Sigmoid colon (tissue), 7 donors: ENCODE data around the gene GAST. TPM values are rescaled to one million over a fixed set of nuclear protein-coding genes. Genes with fewer than 3 reads are reported as not detected.

ENCODE experiments used
- DNase-seq: peaks from one replicate; pipeline ENCODE4 v3.0.0-alpha.2; 2019
- H3K27ac ChIP-seq, 4 donors: fragments of 200-600 bp; sonication (generic); one replicate each; pipeline ENCODE4 v1.5.1; 2016 to 2019; ENCODE audit warnings: mild to moderate bottlenecking in 1 of 4
- H3K27me3 ChIP-seq, 3 donors: fragments of 200-600 bp; sonication (generic); one replicate each; pipeline ENCODE4 v1.5.1; 2019; ENCODE audit warnings: mild to moderate bottlenecking in 1 of 3
- H3K36me3 ChIP-seq, 4 donors: fragments of 200-600 bp; sonication (generic); one replicate each; pipeline ENCODE4 v1.5.1; 2016 to 2019
- H3K4me1 ChIP-seq, 4 donors: fragments of 200-600 bp; sonication (generic); one replicate each; pipeline ENCODE4 v1.5.1; 2017 to 2019
- H3K4me3 ChIP-seq, 4 donors: fragments of 200-600 bp; sonication (generic); one replicate each; pipeline ENCODE4 v1.5.1; 2017 to 2019; ENCODE audit warnings: mild to moderate bottlenecking in 2 of 4, moderate library complexity in 1 of 4
- H3K9me3 ChIP-seq, 4 donors: fragments of 200-600 bp in 3 of 4; sonication (generic) in 3 of 4; one replicate each; pipeline versions ENCODE4 v1.5.1 to v1.6.1; 2013 to 2019
- EP300 ChIP-seq, 4 donors: sonication (generic); formaldehyde crosslinking; IDR thresholded peaks; one replicate each; pipeline ENCODE4 v1.6.1; 2017; ENCODE audit warnings: antibody characterized with exemption in 4 of 4
- POLR2A ChIP-seq, 2 donors: fragments of 450-650 bp; IDR thresholded peaks; one replicate each; pipeline ENCODE4 v1.6.1; 2016; ENCODE audit warnings: antibody characterized with exemption in 2 of 2, mild to moderate bottlenecking in 2 of 2, moderate library complexity in 2 of 2
- POLR2AphosphoS5 ChIP-seq, 4 donors: sonication (generic); formaldehyde crosslinking; IDR thresholded peaks; one replicate each; pipeline ENCODE4 v1.6.1; 2017; ENCODE audit warnings: antibody characterized with exemption in 4 of 4
- WGBS, 2 donors: extraction: QIAGEN DNeasy Blood & Tissue Kit; methylation state at CpG; one replicate each; pipeline ENCODE4 v1.1.7; 2013; 5-methylcytosine and 5-hydroxymethylcytosine counted together
- intact Hi-C: fragments of 100-400 bp; cut with DNase I; formaldehyde crosslinking; loops from one replicate; pipeline ENCODE4 v1.15.1; 2023
- polyA plus RNA-seq, 3 donors: library from polyadenylated mRNA; stranded (reverse); fragments of 200-250 nt; gene quantifications; one replicate each; pipeline ENCODE4 v1.2.3, GENCODE V29; 2013
- total RNA-seq, 4 donors: library from RNA; depleted of rRNA; stranded (reverse); fragments of >200 nt; gene quantifications; one replicate each; pipeline ENCODE4 v1.1.0, GENCODE V29; 2016
- TF ChIP-seq, protein P1 (sequence below), 4 experiments: fragments of 450-650 bp in 3 of 4; fragments of 200-600 bp in 1 of 4; IDR thresholded peaks; one replicate each; pipeline ENCODE4 v1.5.1; 2016 to 2019; ENCODE audit warnings: antibody characterized with exemption in 4 of 4, mild to moderate bottlenecking in 3 of 4, moderate library complexity in 2 of 4
- donor health status: healthy with polysubstance abuse.
- donor health status: Bipolar disorder and iron deficiency.
- donor health status: healthy.

The GAST gene
- total and polyA plus RNA-seq, 7 donors = not detected

DNA sequence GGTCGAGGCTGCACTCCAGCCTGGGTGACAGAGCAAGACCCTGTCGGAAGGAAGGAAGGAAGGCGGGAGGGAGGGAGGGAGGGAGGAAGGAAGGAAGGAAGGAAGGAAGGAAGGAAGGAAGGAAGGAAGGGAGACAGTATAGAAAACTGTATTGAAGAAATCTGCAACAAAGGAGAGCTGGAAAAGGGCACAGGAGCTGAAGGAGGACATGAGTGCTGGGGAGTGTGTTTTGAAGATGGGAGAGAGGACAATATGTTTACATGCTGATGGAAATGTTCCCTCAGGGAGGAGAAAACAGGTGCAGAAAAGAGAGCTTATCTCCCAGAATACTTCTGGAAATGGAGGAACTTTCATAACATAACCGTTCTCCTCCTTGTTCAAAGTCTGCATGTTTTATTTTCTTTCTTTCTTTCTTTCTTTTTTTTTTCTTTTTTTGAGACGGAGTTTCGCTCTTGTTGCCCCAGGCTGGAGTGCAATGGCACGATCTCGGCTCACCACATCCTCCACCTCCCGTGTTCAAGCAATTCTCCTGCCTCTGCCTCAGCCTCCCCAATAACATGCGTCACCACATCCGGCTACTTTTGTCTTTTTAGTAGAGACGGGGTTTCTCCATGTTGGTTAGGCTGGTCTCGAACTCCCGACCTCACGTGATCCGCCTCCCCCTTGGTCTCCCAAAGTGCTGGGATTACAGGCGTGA lies 25.0 kb downstream of the GAST start:
- H3K4me1 ChIP-seq = peaks cover 0 to 23% (median 18%) of the 10 kb centered on the region in 4 donors
- H3K36me3 ChIP-seq = no peaks in the 10 kb centered on the region
- peaks cover 22 to 58% (median 48%) of the 10 kb centered on the region in 3 donors for H3K27me3 ChIP-seq
- intact Hi-C loops = loop anchor here (10.0 kb wide), 1 partner anchor 228 kb away; the partner anchor contains the start of gene CNP
- TF ChIP-seq POLR2AphosphoS5 (IDR thresholded peaks at IDR 0.05) = no peak
- TF ChIP-seq, protein P1, sequence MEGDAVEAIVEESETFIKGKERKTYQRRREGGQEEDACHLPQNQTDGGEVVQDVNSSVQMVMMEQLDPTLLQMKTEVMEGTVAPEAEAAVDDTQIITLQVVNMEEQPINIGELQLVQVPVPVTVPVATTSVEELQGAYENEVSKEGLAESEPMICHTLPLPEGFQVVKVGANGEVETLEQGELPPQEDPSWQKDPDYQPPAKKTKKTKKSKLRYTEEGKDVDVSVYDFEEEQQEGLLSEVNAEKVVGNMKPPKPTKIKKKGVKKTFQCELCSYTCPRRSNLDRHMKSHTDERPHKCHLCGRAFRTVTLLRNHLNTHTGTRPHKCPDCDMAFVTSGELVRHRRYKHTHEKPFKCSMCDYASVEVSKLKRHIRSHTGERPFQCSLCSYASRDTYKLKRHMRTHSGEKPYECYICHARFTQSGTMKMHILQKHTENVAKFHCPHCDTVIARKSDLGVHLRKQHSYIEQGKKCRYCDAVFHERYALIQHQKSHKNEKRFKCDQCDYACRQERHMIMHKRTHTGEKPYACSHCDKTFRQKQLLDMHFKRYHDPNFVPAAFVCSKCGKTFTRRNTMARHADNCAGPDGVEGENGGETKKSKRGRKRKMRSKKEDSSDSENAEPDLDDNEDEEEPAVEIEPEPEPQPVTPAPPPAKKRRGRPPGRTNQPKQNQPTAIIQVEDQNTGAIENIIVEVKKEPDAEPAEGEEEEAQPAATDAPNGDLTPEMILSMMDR (IDR thresholded peaks at IDR 0.05) = no peak
- TF ChIP-seq EP300 (IDR thresholded peaks at IDR 0.05) = no peak
- TF ChIP-seq POLR2A (IDR thresholded peaks at IDR 0.05) = no peak
- H3K9me3 ChIP-seq = no peaks in the 10 kb centered on the region
- DNase-seq = no peak
- no peak overlapping the region for H3K4me3 ChIP-seq
- WGBS, 2 donors = 62 to 71% methylated on average over 17 of the region's 17 CpGs
- H3K27ac ChIP-seq = no peak overlapping the region

DNA sequence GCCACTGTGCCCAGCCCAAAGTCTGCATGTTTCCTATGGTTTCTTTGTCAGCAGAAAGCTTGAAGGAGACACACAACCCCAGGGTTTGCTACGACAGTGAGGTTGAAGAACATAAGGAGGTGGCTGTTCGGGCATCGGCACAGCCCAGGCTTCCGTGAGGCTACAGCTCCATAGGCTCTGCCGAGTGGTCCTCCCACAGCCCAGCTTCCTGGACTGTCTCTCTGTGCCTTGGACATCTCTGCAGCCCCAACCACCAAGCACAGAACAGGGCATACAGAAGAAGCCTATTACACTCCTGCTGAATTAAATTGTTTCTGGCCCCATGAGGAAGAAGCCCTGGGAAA lies 25.5 kb downstream of the GAST start:
- no peak for TF ChIP-seq EP300 (IDR thresholded peaks at IDR 0.05)
- Histone ChIP-seq H3K36me3 (no peaks in the 10 kb centered on the region), H3K9me3 (no peaks in the 10 kb centered on the region), H3K27me3 (peaks cover 22 to 53% (median 43%) of the 10 kb centered on the region in 3 donors), H3K4me1 (peaks cover 0 to 23% (median 18%) of the 10 kb centered on the region in 4 donors), H3K27ac (no peak overlapping the region), H3K4me3 (no peak overlapping the region)
- no peak for DNase-seq
- 34 to 45% methylated on average over 5 of the region's 5 CpGs for WGBS, 2 donors
- intact Hi-C loops = loop anchor here (1.0 to 10.0 kb wide), 3 partner anchors 64 to 227 kb away; partner anchors contain the start of genes CNP and KLHL11

DNA sequence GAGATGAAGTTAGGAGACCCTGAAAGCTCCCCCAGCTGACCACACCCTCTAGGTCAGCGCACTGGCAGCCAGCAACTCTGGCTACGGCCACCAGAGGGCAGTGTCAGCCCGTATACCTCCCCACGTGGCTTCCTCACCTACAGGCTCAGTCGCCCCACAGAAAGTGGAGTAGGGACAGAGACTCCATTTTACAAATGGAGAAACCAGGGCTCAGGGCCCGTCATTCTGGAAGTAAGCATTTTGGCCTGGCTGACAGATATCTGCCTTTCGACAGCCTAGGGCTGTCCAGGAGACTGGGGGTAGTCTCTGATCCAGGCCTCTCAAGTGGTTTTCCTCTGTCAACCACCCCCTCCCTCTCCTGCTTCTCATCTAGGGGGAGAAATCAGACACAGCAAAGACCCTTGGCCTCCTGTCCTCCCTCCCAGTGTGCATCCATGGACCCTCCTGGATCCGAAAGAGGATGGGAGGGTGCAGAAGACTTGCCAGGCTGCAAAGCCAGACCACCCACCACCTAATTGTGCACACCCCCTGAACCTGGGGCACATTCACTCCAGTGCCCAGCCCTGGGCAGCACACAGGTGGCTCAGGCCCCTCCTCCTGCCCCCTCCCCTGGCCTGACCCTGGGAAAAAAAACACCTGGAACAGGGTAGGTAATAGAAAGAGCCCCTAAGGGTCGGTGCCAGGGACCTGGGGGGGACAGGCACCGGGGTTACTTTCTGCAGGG lies 26.1 kb downstream of the GAST start:
- intact Hi-C loops = loop anchor here (1.0 to 10.0 kb wide), 3 partner anchors 63 to 227 kb away; partner anchors contain the start of genes CNP and KLHL11
- H3K9me3 ChIP-seq = no peaks in the 10 kb centered on the region
- peaks cover 22 to 47% (median 42%) of the 10 kb centered on the region in 3 donors for H3K27me3 ChIP-seq
- TF ChIP-seq EP300 (IDR thresholded peaks at IDR 0.05) = no peak
- TF ChIP-seq, protein P1 (IDR thresholded peaks at IDR 0.05) = peak; percentile 95 to 99 (median 98)
- no peak for TF ChIP-seq POLR2AphosphoS5 (IDR thresholded peaks at IDR 0.05)
- TF ChIP-seq POLR2A (IDR thresholded peaks at IDR 0.05) = no peak
- no peaks in the 10 kb centered on the region for H3K36me3 ChIP-seq
- peaks cover 0 to 23% (median 18%) of the 10 kb centered on the region in 4 donors for H3K4me1 ChIP-seq
- peak; percentile 88 for DNase-seq
- H3K4me3 ChIP-seq = no peak overlapping the region
- no peak overlapping the region for H3K27ac ChIP-seq
- 33 to 35% methylated on average over 10 of the region's 10 CpGs for WGBS, 2 donors

DNA sequence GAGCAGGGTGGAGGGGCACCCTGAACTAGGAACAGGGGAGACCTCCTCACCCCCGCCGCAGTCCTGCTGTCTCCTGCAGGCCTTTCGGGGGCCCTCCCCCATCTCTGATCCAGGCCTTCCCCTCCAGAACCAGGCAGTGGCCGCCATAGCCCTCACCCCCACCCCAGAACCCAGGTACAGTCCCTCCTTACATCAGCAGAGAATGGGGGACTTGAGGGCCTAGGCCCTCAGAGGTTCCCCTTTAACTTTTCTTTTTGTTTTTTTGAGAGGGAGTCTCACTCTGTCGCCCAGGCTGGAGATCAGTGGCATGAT lies 26.6 kb downstream of the GAST start:
- H3K4me3 ChIP-seq = no peak overlapping the region
- DNase-seq = no peak
- peaks cover 0 to 20% (median 16%) of the 10 kb centered on the region in 4 donors for H3K4me1 ChIP-seq
- intact Hi-C loops = loop anchor here (1.0 to 10.0 kb wide), 3 partner anchors 63 to 226 kb away; partner anchors contain the start of genes CNP and KLHL11
- H3K27me3 ChIP-seq = peaks cover 20 to 42% (median 37%) of the 10 kb centered on the region in 3 donors
- no peak overlapping the region for H3K27ac ChIP-seq
- H3K9me3 ChIP-seq = no peaks in the 10 kb centered on the region
- TF ChIP-seq, protein P1 (IDR thresholded peaks at IDR 0.05) = no peak
- TF ChIP-seq POLR2A (IDR thresholded peaks at IDR 0.05) (no peak), POLR2AphosphoS5 (IDR thresholded peaks at IDR 0.05) (no peak), EP300 (IDR thresholded peaks at IDR 0.05) (no peak)
- 96% methylated on average over 5 of the region's 5 CpGs for WGBS, 2 donors
- H3K36me3 ChIP-seq = no peaks in the 10 kb centered on the region
